DND-41 (cell line): Measurements from ENCODE around the gene TBC1D4.

ENCODE experiments used
- EZH2 ChIP-seq: IDR thresholded peaks from 3 replicates; pipeline ENCODE4 v1.6.1; 2012; ENCODE audit warnings: borderline replicate concordance, low read depth, mild to moderate bottlenecking, moderate library complexity, low read length, inconsistent platforms; ENCODE audit not compliant: severe bottlenecking
- TF ChIP-seq, protein P1 (sequence below): IDR thresholded peaks from 2 replicates; pipeline ENCODE4 v1.5.1; 2012; ENCODE audit warnings: borderline replicate concordance, low read length, moderate library complexity, mild to moderate bottlenecking; ENCODE audit not compliant: poor library complexity, severe bottlenecking; ENCODE audit errors: extremely low read depth

GRCh38 chr13:75395066-75395465, 86.9 kb downstream of the TBC1D4 start:
- TF ChIP-seq, protein P1, sequence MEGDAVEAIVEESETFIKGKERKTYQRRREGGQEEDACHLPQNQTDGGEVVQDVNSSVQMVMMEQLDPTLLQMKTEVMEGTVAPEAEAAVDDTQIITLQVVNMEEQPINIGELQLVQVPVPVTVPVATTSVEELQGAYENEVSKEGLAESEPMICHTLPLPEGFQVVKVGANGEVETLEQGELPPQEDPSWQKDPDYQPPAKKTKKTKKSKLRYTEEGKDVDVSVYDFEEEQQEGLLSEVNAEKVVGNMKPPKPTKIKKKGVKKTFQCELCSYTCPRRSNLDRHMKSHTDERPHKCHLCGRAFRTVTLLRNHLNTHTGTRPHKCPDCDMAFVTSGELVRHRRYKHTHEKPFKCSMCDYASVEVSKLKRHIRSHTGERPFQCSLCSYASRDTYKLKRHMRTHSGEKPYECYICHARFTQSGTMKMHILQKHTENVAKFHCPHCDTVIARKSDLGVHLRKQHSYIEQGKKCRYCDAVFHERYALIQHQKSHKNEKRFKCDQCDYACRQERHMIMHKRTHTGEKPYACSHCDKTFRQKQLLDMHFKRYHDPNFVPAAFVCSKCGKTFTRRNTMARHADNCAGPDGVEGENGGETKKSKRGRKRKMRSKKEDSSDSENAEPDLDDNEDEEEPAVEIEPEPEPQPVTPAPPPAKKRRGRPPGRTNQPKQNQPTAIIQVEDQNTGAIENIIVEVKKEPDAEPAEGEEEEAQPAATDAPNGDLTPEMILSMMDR = no peak
- no peak for TF ChIP-seq EZH2
